Measurements from ENCODE around the gene ZCWPW2. TPM values are rescaled to one million over a fixed set of nuclear protein-coding genes. Genes with fewer than 3 reads are reported as not detected.

Gene ZCWPW2
- total RNA-seq, 2 experiments from 2014 or later, result 0.27 to 0.28 TPM

GRCh38 chr3:28504976-28505375 lies 156.5 kb downstream of the ZCWPW2 start:
- Mint-ChIP-seq H3K27me3 (no peaks in the 10 kb centered on the region), H3K27ac (no peak overlapping the region), H3K4me1 (ENCODE audit: low read depth) (no peaks in the 10 kb centered on the region), H3K9me3 (peaks cover 2% of the 10 kb centered on the region), H3K36me3 (ENCODE audit: low read depth) (no peaks in the 10 kb centered on the region), H3K4me3 (no peak overlapping the region)
- no peak overlapping the region for H3K27ac ChIP-seq (ENCODE audit: low read depth in 1 of 2, low read length in 2 of 2)
- H3K36me3 ChIP-seq (ENCODE audit: insufficient read depth, low read length), result no peaks in the 10 kb centered on the region
- H3K9me3 ChIP-seq (ENCODE audit: control insufficient read depth in 1 of 2, insufficient read depth in 1 of 2, low read length in 2 of 2), result no peaks in the 10 kb centered on the region
- TF ChIP-seq CTCF (IDR thresholded peaks at IDR 0.05), result no peak
- no peaks in the 10 kb centered on the region for H3K27me3 ChIP-seq (ENCODE audit: control insufficient read depth in 1 of 2, insufficient read depth in 2 of 2, low read length in 2 of 2)
- intact Hi-C loops (cut with DNase I, micrococcal nuclease), result no loop called here
- no peak overlapping the region for H3K4me3 ChIP-seq (ENCODE audit: low read length)
- no peaks in the 10 kb centered on the region for H3K4me1 ChIP-seq (ENCODE audit: insufficient read depth, low read length)
- ATAC-seq (ENCODE audit: poor library complexity), result no peak
- DNase-seq, result no peak
- CTCF ChIA-PET, result no interaction called here
- POLR2A ChIA-PET, result no interaction called here

- Histone ChIP-seq H3K27me3 (ENCODE audit: control insufficient read depth in 1 of 2, insufficient read depth in 2 of 2, low read length in 2 of 2) (no peaks in the 10 kb centered on the region), H3K9me3 (ENCODE audit: control insufficient read depth in 1 of 2, insufficient read depth in 1 of 2, low read length in 2 of 2) (no peaks in the 10 kb centered on the region), H3K4me1 (ENCODE audit: insufficient read depth, low read length) (no peaks in the 10 kb centered on the region), H3K27ac (ENCODE audit: low read depth in 1 of 2, low read length in 2 of 2) (no peak overlapping the region), H3K36me3 (ENCODE audit: insufficient read depth, low read length) (no peaks in the 10 kb centered on the region), H3K4me3 (ENCODE audit: low read length) (no peak overlapping the region)
- Mint-ChIP-seq H3K36me3 (ENCODE audit: low read depth) (no peaks in the 10 kb centered on the region), H3K4me3 (no peak overlapping the region), H3K9me3 (no peaks in the 10 kb centered on the region), H3K4me1 (ENCODE audit: low read depth) (no peaks in the 10 kb centered on the region), H3K27ac (no peak overlapping the region), H3K27me3 (no peaks in the 10 kb centered on the region)
- ChIA-PET CTCF (no interaction called here), POLR2A (no interaction called here)
- intact Hi-C loops (cut with DNase I, micrococcal nuclease), result no loop called here
- DNase-seq (no peak), ATAC-seq (ENCODE audit: poor library complexity) (no peak)
- no peak for TF ChIP-seq CTCF (IDR thresholded peaks at IDR 0.05)
Measured at GRCh38 chr3:28521663-28522062, 173.1 kb downstream of the ZCWPW2 start.

GRCh38 chr3:28542351-28542750 lies 193.8 kb downstream of the ZCWPW2 start:
- POLR2A ChIA-PET, result no interaction called here

More at GRCh38 chr3:28542351-28542750, 193.8 kb downstream of the ZCWPW2 start:
- no peaks in the 10 kb centered on the region for H3K4me1 ChIP-seq (ENCODE audit: insufficient read depth, low read length)
- CTCF ChIA-PET, result no interaction called here
- no peak overlapping the region for H3K27ac ChIP-seq (ENCODE audit: low read depth in 1 of 2, low read length in 2 of 2)
- TF ChIP-seq CTCF (IDR thresholded peaks at IDR 0.05), result no peak
- ATAC-seq (ENCODE audit: poor library complexity), result no peak
- no peak for DNase-seq
- H3K4me3 ChIP-seq (ENCODE audit: low read length), result no peak overlapping the region
- intact Hi-C loops (cut with DNase I, micrococcal nuclease), result no loop called here
- no peaks in the 10 kb centered on the region for H3K36me3 ChIP-seq (ENCODE audit: insufficient read depth, low read length)
- Mint-ChIP-seq H3K36me3 (ENCODE audit: low read depth) (no peaks in the 10 kb centered on the region), H3K4me1 (ENCODE audit: low read depth) (no peaks in the 10 kb centered on the region), H3K9me3 (peaks cover 25% of the 10 kb centered on the region), H3K4me3 (no peak overlapping the region), H3K27ac (no peak overlapping the region), H3K27me3 (no peaks in the 10 kb centered on the region)
- H3K9me3 ChIP-seq (ENCODE audit: control insufficient read depth in 1 of 2, insufficient read depth in 1 of 2, low read length in 2 of 2), result peaks cover 3 to 15% of the 10 kb centered on the region in 2 experiments
- no peaks in the 10 kb centered on the region for H3K27me3 ChIP-seq (ENCODE audit: control insufficient read depth in 1 of 2, insufficient read depth in 2 of 2, low read length in 2 of 2)

All from CD4-positive, alpha-beta T cell (primary cell).